CD4-positive, alpha-beta T cell treated with Interleukin-6 at 100 ng/mL for 8 hours (primary cell): ENCODE data around the gene CEP152.

Experiments used
- DNase-seq: peaks from one replicate; pipeline ENCODE4 v3.0.0-alpha.2; 2020; ENCODE audit warnings: mixed read lengths, low spot score

Gene CEP152

DNA sequence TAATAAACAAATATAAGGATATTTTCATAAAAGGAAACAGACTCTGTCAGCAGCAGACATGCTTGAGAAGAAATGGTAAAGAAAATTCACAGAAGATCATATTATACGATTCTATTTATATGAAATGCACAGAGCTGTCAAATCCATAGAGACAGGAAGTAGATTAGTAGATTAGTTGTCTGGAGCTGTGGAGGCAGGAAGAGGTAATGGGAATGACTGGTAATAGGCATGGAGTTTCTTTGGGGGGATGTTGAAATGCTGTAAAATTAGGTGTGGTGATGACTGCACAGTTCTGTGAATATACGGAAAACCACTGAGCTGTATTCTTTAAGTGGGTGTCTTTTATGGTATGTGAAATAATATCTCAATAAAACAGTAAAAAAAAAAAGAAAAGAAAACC is 35.3 kb downstream of the CEP152 start:
- DNase-seq: no peak

DNA sequence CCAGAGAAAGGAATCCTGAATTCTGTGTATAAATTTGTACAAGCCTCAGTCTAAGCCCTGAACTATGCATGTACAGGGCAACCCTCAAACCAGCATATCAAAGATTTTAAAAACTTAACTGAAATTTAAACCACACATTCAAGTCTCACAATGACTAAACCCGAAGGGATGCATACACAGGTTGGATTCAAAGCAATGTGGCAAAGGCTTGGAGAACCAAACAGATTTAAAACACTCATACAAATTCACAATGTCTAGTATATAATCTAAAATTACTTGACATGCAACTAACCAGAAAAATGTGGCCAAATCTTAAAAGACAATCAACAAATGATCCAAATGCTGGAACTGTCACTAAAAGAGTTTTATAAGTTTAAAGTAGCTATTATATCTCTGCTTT is 36.4 kb downstream of the CEP152 start:
- no peak for DNase-seq

DNA sequence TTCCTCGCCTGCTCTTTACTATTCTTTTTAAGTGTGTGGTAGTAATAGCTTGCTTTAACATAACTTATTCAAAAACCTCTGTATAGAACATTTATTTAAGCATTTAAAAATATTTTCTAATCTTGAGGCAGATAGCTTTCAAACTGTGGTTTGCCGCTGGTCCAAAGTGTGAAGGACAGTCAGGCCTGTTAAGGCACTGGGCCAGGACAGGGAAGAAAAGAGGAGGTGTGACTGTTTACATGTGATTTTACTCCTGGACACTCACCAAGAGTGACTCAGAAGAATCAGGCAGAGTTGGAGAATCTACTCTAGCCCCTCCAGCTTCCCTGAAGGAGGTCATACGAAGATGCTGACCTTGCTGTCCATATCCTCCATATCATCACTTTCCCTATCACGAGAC is 44.7 kb downstream of the CEP152 start:
- DNase-seq: no peak

DNA sequence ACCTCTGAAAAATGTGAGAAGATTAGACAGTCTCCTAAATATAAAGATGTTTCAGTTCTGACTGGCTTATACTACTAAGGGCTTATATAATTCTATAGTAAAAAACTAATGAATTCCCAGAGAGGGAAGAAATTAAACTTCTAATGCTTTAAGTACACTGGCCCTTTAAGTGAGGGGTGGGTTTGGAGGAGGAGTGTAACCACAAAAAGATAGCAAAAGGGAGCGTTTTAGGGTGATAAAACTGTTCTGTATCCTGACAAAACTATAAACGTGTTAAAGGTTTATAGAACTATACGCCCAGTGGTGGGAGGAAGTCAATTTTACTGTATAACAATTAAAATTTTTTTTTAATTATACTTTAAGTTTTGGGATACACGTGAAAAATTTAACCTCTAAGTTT is 45.8 kb downstream of the CEP152 start:
- no peak for DNase-seq

DNA sequence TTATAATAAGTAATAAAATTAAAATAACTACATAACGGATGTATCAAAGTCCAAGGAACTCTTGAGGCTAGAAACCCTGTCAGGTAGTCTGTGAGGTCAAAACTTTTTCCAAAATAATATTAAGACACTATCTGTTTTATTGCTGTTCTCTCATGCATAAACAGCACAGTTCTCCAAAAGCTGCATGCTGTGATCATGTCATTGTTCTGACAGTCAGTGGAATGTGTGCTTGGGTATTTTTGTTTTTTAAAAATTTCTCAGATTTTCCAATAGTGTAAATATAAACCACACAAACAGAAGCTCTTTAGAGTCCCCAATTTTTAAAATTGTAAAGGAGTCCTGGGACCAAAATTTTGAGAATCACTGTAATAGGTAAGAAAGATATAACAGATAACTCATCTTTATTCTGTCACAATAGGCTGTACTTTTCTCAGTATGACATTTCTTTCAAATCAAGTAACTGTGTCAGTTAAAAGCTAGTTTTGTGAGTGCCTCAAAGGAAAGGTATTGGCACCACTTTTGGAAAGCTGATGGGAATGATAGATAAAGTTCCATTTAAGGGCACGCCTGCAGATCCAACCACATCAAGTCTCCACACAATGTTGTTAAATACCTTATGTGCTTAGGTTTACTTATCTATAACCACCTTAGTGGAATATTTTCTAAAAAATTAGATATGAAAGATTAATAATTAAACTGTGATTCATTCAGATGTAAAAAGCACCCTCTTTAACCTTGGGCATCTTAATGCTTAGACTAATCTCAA is 49.3 kb downstream of the CEP152 start:
- DNase-seq: no peak

DNA sequence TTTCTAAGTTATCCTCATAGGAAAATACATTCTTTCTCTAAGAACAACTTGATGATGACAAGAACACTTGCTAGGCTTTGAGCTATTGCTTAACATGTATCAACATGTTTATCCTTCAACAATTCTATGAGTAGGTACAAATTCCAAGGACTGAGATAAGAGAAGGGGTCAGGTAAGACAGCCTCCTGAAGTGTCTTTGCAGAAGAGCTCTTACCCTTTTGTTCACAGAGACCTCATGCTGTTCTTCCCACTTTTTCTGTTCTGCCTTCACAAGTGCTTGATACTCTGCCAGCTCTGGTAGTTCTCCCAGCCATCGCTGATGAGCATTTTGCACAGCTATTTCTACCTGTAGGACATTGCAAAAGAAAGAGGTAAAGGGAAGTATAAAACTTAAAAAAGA is 50.9 kb downstream of the CEP152 start:
- no peak for DNase-seq

DNA sequence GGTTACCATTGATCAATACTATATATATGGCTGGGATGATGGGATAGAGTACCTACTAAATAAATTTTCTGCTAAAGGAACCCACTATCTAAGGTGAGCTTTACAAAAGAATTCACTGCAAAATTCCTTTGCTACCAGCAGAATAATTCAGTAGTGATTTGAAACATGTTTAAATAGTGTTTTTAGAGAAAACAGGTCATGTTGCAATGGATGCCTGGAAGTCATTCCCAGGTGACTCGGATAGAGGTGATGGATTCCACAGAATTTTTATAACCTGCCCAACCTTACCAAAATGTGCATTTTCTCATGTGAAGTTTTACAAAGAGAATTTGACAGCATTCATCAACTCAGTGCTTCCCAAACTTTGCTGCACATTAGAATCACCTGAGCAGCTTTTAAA is 53.2 kb downstream of the CEP152 start:
- DNase-seq: no peak

DNA sequence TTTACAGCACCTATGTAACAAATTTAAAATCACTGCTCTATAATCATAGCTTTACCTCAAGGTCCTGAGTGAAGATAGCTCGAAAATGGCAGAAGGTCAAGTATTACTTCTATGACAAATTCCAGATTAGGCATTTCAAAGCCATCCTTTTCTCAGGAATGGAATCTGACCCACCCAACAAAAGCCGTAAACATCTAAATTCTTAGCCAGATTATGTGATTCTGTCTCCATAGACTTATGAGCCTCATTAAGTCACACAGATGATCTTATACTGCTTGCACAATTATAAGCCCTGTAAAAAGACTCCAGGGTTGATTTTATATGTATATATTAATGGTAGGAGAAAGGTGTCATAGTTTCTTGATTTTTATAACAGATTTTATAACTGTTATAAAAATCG is 56.9 kb downstream of the CEP152 start:
- DNase-seq: no peak

DNA sequence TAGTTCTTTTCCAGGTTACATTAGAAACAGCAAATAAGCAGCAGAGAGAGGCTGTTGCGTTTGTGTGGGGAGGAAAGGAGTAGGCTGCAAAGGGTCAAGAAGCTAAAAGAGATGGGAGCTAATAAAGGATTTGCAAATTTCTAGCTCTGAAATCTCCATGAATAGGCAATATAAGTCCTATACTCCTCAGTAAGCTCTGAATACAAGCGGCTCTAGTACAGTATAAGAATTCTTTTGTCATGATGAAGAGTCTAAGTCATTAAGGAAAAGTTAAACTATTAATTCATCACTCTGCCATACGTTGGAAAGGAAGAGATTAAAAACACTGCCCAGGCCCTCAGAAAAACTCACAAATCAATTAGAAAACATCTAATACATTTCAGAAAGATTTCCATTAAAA is 59.3 kb downstream of the CEP152 start:
- DNase-seq: no peak

DNA sequence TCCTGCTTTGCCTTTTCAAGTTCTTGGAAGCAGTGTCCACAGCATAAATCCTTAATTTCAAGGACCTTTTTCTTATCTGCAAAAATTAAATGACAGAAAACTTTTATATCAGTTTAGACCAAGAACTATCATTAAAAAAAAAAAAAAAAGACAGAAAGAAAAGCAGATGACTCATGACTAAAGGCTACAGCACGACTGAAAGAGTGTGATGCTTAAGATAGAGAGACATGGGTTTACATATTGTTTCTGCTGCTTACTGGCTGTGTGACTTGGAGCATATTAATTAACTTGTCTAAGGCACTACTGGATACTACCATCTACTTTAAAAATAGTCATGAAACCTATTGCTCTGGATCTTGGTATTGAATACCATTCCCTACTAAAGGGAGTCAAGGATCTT is 62.3 kb downstream of the CEP152 start:
- DNase-seq: no peak

DNA sequence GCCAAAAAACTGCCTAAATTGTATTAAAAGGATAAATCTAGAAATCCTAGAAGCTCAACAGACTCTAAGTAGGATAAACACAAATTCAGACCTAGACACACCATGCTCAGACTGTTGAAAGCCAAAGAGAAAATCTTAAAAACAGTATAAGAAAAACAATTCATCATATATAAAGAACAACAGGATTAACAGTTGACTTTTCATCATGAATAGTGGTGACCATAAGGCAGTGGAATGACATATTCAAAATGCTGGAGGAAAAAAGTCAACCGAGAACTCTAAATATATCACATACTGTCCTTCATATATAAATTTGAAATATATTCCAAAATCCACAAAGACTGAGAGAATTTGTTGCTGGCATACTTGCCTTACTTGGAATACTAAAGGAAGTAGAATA is 77.3 kb downstream of the CEP152 start:
- DNase-seq: no peak

DNA sequence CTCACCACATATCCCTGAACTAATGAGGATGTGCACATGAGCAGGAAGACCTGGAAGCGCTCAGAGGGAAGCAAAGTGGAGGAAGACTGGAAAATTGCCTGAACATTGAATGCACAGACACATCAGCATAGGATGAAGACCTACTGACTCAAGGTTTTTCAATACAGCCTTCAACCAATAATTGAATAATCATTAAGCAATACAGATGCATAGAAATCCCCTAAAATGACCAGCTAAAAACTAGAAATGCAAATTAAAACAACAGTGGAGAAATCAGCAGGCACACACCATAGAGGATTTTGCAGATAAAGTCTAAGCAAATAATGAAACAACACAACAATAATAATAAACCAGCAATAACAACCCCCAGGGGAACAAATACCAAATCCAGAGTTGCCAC is 80.4 kb downstream of the CEP152 start:
- DNase-seq: no peak

DNA sequence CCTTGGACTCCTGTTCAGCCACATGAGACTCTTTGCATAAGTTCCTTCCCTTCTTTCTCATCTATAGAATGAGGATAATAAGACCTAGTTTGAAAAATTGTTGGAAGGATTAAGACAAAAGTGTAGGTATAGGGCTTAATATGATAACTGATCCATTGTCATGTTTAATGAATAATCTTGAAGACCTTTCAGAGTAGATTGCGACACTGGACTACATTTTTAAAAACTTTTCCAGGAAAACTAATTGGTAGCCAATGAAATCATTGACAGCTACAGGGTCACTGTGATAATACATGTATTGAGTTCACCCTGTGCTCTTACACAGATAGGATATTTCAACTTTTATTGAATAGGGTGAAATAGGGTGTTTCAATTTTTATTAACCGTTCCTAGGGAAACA is 86.9 kb downstream of the CEP152 start:
- no peak for DNase-seq

DNA sequence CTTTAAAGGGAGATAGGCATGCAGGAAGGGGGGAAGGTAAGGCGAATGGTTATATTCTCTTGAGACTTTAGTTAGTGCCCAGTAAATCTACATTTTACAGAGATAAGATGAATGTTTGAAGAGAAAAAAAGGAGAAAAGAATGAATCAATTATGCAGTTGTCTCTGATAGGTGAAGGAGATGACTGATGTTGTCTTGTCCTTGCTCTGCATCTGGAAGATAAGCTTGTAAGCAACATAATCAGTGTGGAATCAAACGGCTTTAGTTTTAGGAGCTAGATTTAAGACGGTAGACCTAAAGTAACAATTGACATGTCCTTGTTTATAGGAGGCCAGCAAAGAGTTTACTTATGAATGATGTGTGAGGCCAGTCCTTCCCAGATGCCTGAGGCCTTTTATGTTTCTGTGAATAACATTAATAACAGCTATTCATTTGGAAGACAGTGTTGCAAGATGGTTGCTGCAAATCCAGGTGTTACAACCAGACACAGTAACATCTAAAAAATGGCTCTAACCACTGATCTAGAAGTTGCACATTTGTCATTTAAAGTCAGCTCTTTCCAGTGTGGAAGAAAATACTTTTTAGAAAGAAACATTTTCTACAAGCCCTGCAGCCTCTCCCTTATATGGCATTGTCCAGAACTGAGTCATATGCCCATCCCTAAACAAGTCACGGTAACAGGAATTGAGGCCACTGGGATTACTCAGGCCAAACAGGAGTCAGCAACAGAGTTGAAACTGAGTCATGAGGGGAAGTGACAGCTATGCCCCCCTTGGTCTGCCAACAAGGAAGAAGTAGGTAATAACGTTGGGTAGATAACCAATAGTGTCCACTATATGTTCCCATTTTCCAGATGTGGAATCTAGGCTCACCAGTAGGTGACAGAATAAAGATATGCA is 87.9 kb downstream of the CEP152 start:
- no peak for DNase-seq

DNA sequence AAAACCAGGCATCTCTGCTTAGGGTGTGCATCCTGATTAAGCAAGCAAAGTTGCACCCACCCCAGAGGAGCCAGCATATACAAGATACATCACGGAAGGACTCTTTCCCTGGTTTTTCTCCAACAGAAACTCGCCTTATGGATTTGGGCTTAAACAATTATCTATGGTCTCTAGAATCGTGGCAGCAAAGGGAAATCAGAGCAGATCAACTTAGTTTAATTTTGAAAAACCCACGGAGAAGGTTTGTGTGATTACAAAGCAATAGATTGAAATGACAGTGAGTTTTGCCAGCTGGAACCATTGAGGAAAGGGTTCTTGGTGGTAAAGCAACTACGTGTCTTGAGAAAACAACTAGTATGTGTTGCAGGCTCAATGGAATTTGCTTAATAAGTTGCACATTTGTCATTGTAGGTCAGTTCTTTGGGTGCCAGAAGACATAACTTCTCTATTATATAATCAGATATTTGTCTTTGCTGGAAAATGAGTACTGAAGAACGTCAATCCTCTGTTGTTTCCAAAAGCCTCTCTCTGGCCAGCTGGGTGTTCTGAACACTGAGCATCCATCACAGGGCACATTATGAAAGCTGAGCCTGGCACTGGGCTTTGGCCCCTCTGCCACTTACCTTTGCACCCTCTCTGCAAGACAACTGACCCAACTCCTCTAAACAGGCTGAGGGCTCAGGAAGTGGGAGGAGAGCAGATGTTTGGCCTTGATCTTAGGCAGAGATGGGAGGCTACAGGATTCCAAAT is 89.6 kb downstream of the CEP152 start:
- DNase-seq: no peak

DNA sequence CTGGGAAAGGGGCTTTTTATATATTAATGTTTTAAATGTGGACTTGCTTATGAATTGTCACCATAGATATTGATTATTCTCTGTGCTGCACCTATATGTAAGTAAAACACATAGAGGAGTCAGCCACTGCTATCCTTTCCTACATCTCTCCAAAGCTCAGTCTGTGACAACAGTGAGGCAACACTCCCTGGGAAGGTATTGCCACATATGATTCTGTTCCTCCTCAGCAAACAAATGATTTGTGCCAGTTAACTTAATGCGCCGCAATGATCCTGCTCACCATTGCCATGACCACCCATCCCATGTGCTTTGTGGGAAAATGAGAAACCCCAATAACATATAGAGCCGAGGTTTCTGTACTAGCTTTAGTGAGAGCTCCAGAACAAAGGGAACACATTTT is 90.2 kb downstream of the CEP152 start:
- no peak for DNase-seq

DNA sequence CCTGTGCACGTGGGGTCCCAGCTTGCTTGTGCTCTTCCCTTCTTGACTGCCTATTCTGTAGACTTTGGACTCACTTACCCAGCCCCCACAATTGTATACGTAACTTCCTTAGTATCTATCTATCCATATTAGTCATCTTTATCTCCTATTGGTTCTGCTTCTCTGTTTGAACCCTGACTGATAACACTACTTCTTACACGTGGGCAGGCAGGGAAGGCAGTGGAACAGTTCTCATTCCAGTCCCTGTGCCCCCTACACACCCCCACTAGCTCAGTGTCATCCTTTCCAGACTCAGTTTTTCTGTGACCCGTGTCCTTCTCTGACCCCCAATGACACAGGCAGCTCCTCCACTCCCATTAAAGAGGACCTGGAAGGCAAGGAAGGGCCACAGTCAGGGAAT is 91.2 kb downstream of the CEP152 start:
- no peak for DNase-seq

DNA sequence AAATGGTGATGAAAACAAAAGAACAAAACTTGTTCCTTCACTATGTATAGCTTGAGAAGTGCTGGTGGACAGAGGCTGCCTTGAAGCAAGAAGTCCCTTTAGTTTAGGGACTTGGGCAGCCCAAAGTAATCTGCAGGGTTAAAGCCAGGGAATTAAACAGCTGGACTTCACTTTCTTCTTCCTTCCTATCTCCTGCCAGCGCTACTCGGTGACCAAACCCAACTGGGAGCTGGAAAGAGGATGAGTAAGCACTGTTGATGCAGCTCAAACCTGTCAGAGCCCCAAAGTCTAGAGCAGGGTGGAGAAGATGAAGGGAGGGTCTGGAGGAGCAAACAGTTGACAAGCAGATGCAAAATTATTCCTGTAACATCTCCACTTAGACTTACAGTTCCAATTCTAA is 92.2 kb downstream of the CEP152 start:
- no peak for DNase-seq

DNA sequence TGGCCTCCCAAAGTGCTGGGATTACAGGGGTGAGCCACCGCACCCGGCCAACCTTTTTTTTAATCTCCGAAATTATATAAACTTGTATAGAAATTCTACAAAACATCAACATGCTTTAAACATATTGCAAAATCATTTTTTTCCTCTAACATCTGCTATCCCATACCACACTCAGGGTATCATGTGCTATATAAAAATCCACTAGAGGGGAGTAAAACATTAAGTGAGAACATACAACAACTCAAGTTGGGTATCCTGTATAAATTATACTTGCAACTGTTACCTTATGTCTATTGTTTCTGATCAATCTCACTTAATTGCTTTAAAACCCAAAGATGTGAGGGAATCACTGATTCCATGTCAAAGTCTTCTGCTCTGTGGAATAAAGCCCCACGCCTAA is 93.4 kb downstream of the CEP152 start:
- no peak for DNase-seq

DNA sequence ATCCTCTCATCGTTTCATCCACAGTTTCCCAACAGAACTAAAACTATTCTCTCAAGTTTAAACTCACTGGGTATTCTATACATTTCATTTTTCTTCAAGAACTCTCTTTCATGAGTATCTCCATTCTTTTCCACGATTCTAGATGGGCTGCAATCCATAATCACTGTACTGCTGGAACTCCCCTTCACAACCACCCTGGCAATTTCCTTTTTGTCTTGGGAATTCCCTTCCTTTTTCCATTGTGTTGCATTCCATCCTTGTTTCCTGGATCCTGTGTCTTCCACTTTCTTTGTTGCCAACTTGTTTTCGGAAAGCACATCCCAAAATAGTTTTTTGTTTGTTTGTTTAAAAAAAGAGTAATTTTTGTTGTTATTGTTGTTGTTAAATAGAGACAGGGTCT is 98.3 kb downstream of the CEP152 start:
- no peak for DNase-seq

DNA sequence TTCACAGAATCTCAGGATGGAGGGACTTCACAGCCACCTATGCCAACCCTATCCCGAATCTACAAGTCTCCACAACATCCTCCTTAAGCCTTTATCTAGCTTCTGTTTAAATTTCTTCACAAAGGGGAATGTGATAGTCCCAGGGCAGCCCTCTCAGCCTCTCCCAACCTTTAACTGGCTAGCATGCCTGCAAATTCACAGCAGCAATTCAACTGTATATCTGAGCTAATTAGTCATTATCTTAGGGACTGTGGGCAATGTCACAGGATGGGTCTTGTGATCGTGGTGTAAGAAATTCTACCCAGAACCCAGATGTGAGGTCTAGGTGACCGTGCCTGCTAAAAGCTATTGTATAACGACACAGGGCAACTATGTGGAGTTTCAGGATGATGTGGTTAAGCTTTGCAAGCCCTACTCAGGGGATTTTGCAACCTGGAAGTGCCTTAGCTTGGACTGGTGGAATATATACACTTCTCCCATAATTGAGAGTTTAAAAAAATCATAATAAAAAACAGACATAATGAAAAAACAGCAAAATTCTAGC is 99.8 kb downstream of the CEP152 start:
- DNase-seq: no peak

DNA sequence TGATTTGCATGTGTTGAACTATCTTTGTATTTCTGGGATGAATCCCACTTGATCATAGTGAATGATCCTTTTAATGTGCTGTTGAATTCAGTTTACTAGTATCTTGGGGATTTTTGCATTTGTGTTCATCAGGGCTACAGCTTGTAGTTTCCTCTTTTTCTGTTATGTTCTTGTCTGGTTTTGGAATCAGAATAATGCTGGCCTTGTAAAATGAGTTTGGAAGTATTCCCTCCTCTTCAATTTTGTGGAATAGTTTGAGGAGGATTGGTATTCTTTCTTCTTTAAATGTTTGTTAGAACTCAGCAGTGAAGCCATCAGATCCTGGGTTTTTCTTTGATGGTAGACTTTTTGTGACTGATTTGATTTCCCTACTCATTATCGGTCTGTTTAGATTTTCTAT is 102.2 kb downstream of the CEP152 start:
- no peak for DNase-seq

DNA sequence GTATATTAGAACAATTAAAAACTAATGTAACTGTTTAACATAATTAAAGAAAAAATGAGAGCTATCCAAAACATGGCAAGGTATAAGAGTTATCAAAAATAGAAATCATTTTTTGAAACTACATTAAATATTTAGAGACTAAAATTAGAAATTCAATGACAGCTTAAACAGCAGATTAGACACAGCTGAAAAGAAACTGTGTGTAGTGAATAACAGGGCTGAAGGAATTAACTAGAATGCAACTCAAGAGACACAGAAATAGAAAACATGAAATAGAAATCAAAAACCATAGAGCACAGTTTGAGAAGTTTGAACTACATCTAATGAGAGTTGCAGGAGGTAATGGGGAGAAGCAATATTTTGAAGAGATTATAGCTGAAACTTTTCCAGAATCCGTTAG is 105.5 kb downstream of the CEP152 start:
- DNase-seq: no peak
